ENCODE data around the gene FBXO11.
"Not testable (repeated sequence)": the region's sequence is repeated elsewhere in the genome, so short reads cannot be mapped to it uniquely, and the experiment has no call there.

Gene FBXO11

DNA sequence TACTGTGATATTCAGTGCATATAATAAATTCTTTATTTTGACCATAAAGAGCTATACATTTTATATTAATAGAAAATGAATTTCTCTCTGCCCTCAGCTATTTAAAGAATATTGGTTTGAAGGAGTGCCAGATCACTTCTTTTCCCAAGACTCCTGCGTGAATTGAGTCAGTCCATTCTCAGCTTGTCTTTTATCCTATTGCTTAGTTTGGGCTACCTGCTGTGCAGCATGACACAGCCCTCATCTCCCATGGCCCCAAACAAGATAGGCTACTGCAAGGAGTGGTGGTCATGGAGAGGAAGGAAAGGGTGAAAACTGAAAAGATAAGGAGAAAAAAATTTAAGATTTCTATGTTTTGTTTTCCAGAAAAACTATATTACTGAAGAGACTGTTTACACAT lies 10.1 kb upstream of the FBXO11 start:
- H3K9me3 ChIP-seq (ENCODE audit: control insufficient read depth in 5 of 5, low read length in 5 of 5) = no peaks in the 10 kb centered on the region
- no peak overlapping the region for H3K4me3 ChIP-seq (ENCODE audit: low read depth in 1 of 5, low read length in 5 of 5)
- H3K9ac ChIP-seq (ENCODE audit: low read length in 5 of 5) = no peak overlapping the region
- H3K36me3 ChIP-seq (ENCODE audit: control insufficient read depth in 5 of 5, insufficient read depth in 5 of 5, low read length in 5 of 5) = no peaks in the 10 kb centered on the region
- no peaks in the 10 kb centered on the region for H3K27me3 ChIP-seq (ENCODE audit: control insufficient read depth in 5 of 5, insufficient read depth in 4 of 5, low read length in 5 of 5)
- H3K27ac ChIP-seq (ENCODE audit: low read depth, low read length) = no peak overlapping the region
- no peaks in the 10 kb centered on the region for H3K4me1 ChIP-seq (ENCODE audit: control insufficient read depth in 5 of 5, insufficient read depth in 5 of 5, low read length in 5 of 5)

GRCh38 chr2:47910662-47911061 lies 4.4 kb upstream of the FBXO11 start:
- H3K36me3 ChIP-seq (ENCODE audit: control insufficient read depth in 5 of 5, insufficient read depth in 5 of 5, low read length in 5 of 5); H3K9me3 ChIP-seq (ENCODE audit: control insufficient read depth in 5 of 5, low read length in 5 of 5); H3K27me3 ChIP-seq (ENCODE audit: control insufficient read depth in 5 of 5, insufficient read depth in 4 of 5, low read length in 5 of 5); H3K9ac ChIP-seq (ENCODE audit: low read length in 5 of 5); H3K4me1 ChIP-seq (ENCODE audit: control insufficient read depth in 5 of 5, insufficient read depth in 5 of 5, low read length in 5 of 5); H3K27ac ChIP-seq (ENCODE audit: low read depth, low read length); H3K4me3 ChIP-seq (ENCODE audit: low read depth in 1 of 5, low read length in 5 of 5): not testable (repeated sequence)

GRCh38 chr2:47908682-47909081 lies 2.4 kb upstream of the FBXO11 start:
- Histone ChIP-seq H3K27me3 (ENCODE audit: control insufficient read depth in 5 of 5, insufficient read depth in 4 of 5, low read length in 5 of 5) (no peaks in the 10 kb centered on the region), H3K9ac (ENCODE audit: low read length in 5 of 5) (no peak overlapping the region), H3K4me1 (ENCODE audit: control insufficient read depth in 5 of 5, insufficient read depth in 5 of 5, low read length in 5 of 5) (peaks cover 0 to 12% (median 8%) of the 10 kb centered on the region in 5 donors), H3K4me3 (ENCODE audit: low read depth in 1 of 5, low read length in 5 of 5) (no peak overlapping the region), H3K9me3 (ENCODE audit: control insufficient read depth in 5 of 5, low read length in 5 of 5) (no peaks in the 10 kb centered on the region), H3K36me3 (ENCODE audit: control insufficient read depth in 5 of 5, insufficient read depth in 5 of 5, low read length in 5 of 5) (no peaks in the 10 kb centered on the region), H3K27ac (ENCODE audit: low read depth, low read length) (no peak overlapping the region)

- Histone ChIP-seq H3K27ac (ENCODE audit: low read depth, low read length) (peak overlapping the region; percentile 90), H3K9me3 (ENCODE audit: control insufficient read depth in 5 of 5, low read length in 5 of 5) (no peaks in the 10 kb centered on the region), H3K36me3 (ENCODE audit: control insufficient read depth in 5 of 5, insufficient read depth in 5 of 5, low read length in 5 of 5) (no peaks in the 10 kb centered on the region), H3K27me3 (ENCODE audit: control insufficient read depth in 5 of 5, insufficient read depth in 4 of 5, low read length in 5 of 5) (no peaks in the 10 kb centered on the region), H3K9ac (ENCODE audit: low read length in 5 of 5) (peak overlapping the region; percentile 1 to 83 (median 71)), H3K4me3 (ENCODE audit: low read depth in 1 of 5, low read length in 5 of 5) (peak overlapping the region; percentile 60 to 77 (median 72)), H3K4me1 (ENCODE audit: control insufficient read depth in 5 of 5, insufficient read depth in 5 of 5, low read length in 5 of 5) (peaks cover 0 to 26% (median 20%) of the 10 kb centered on the region in 5 donors)
Observed at GRCh38 chr2:47907039-47907781, 912 bp upstream of the FBXO11 start.

GRCh38 chr2:47905386-47906156 lies 727 bp downstream of the FBXO11 start:
- H3K4me1 ChIP-seq (ENCODE audit: control insufficient read depth in 5 of 5, insufficient read depth in 5 of 5, low read length in 5 of 5) = peaks cover 0 to 32% (median 27%) of the 10 kb centered on the region in 5 donors
- no peaks in the 10 kb centered on the region for H3K27me3 ChIP-seq (ENCODE audit: control insufficient read depth in 5 of 5, insufficient read depth in 4 of 5, low read length in 5 of 5)
- H3K9me3 ChIP-seq (ENCODE audit: control insufficient read depth in 5 of 5, low read length in 5 of 5) = no peaks in the 10 kb centered on the region
- no peaks in the 10 kb centered on the region for H3K36me3 ChIP-seq (ENCODE audit: control insufficient read depth in 5 of 5, insufficient read depth in 5 of 5, low read length in 5 of 5)
- peak overlapping the region in 4 of 5 donors; percentile 60 to 99 (median 96) for H3K9ac ChIP-seq (ENCODE audit: low read length in 5 of 5)
- peak overlapping the region; percentile 98 for H3K27ac ChIP-seq (ENCODE audit: low read depth, low read length)
- peak overlapping the region; percentile 87 to 93 (median 91) for H3K4me3 ChIP-seq (ENCODE audit: low read depth in 1 of 5, low read length in 5 of 5)

- Histone ChIP-seq H3K9ac (ENCODE audit: low read length in 5 of 5) (peak overlapping the region; percentile 84 to 99 (median 98)), H3K4me1 (ENCODE audit: control insufficient read depth in 5 of 5, insufficient read depth in 5 of 5, low read length in 5 of 5) (peaks cover 0 to 44% (median 38%) of the 10 kb centered on the region in 5 donors), H3K27ac (ENCODE audit: low read depth, low read length) (peak overlapping the region; percentile 98), H3K27me3 (ENCODE audit: control insufficient read depth in 5 of 5, insufficient read depth in 4 of 5, low read length in 5 of 5) (no peaks in the 10 kb centered on the region), H3K9me3 (ENCODE audit: control insufficient read depth in 5 of 5, low read length in 5 of 5) (no peaks in the 10 kb centered on the region), H3K4me3 (ENCODE audit: low read depth in 1 of 5, low read length in 5 of 5) (peak overlapping the region; percentile 87 to 93 (median 91)), H3K36me3 (ENCODE audit: control insufficient read depth in 5 of 5, insufficient read depth in 5 of 5, low read length in 5 of 5) (no peaks in the 10 kb centered on the region)
Observed at GRCh38 chr2:47903781-47904490, 2.4 kb downstream of the FBXO11 start.

GRCh38 chr2:47901892-47902291 lies 4.4 kb downstream of the FBXO11 start:
- H3K27me3 ChIP-seq (ENCODE audit: control insufficient read depth in 5 of 5, insufficient read depth in 4 of 5, low read length in 5 of 5); H3K4me3 ChIP-seq (ENCODE audit: low read depth in 1 of 5, low read length in 5 of 5); H3K9me3 ChIP-seq (ENCODE audit: control insufficient read depth in 5 of 5, low read length in 5 of 5); H3K27ac ChIP-seq (ENCODE audit: low read depth, low read length); H3K36me3 ChIP-seq (ENCODE audit: control insufficient read depth in 5 of 5, insufficient read depth in 5 of 5, low read length in 5 of 5): not testable (repeated sequence)
- peaks cover 0 to 48% (median 35%) of the 10 kb centered on the region in 5 donors for H3K4me1 ChIP-seq (ENCODE audit: control insufficient read depth in 5 of 5, insufficient read depth in 5 of 5, low read length in 5 of 5)
- H3K9ac ChIP-seq (ENCODE audit: low read length in 5 of 5) = peak overlapping the region in 1 of 5 donors; percentile 7

GRCh38 chr2:47900857-47901256 lies 5.4 kb downstream of the FBXO11 start:
- H3K4me1 ChIP-seq (ENCODE audit: control insufficient read depth in 5 of 5, insufficient read depth in 5 of 5, low read length in 5 of 5) = peaks cover 0 to 53% (median 39%) of the 10 kb centered on the region in 5 donors
- H3K4me3 ChIP-seq (ENCODE audit: low read depth in 1 of 5, low read length in 5 of 5) = no peak overlapping the region
- no peak overlapping the region for H3K9ac ChIP-seq (ENCODE audit: low read length in 5 of 5)
- no peaks in the 10 kb centered on the region for H3K36me3 ChIP-seq (ENCODE audit: control insufficient read depth in 5 of 5, insufficient read depth in 5 of 5, low read length in 5 of 5)
- H3K9me3 ChIP-seq (ENCODE audit: control insufficient read depth in 5 of 5, low read length in 5 of 5) = no peaks in the 10 kb centered on the region
- no peak overlapping the region for H3K27ac ChIP-seq (ENCODE audit: low read depth, low read length)
- no peaks in the 10 kb centered on the region for H3K27me3 ChIP-seq (ENCODE audit: control insufficient read depth in 5 of 5, insufficient read depth in 4 of 5, low read length in 5 of 5)

- peak overlapping the region in 2 of 5 donors; percentile 12 to 59 for H3K9ac ChIP-seq (ENCODE audit: low read length in 5 of 5)
Observed at GRCh38 chr2:47899915-47900816, 6.1 kb downstream of the FBXO11 start.

More at GRCh38 chr2:47899915-47900816, 6.1 kb downstream of the FBXO11 start:
- Histone ChIP-seq H3K4me1 (ENCODE audit: control insufficient read depth in 5 of 5, insufficient read depth in 5 of 5, low read length in 5 of 5) (peaks cover 0 to 53% (median 44%) of the 10 kb centered on the region in 5 donors), H3K4me3 (ENCODE audit: low read depth in 1 of 5, low read length in 5 of 5) (peak overlapping the region in 1 of 5 donors; percentile 15), H3K27me3 (ENCODE audit: control insufficient read depth in 5 of 5, insufficient read depth in 4 of 5, low read length in 5 of 5) (no peaks in the 10 kb centered on the region), H3K36me3 (ENCODE audit: control insufficient read depth in 5 of 5, insufficient read depth in 5 of 5, low read length in 5 of 5) (no peaks in the 10 kb centered on the region), H3K27ac (ENCODE audit: low read depth, low read length) (peak overlapping the region; percentile 74), H3K9me3 (ENCODE audit: control insufficient read depth in 5 of 5, low read length in 5 of 5) (no peaks in the 10 kb centered on the region)

Data from subcutaneous abdominal adipose tissue (tissue), 5 donors.